RCC 7860 (cell line): Measurements from ENCODE around the gene BNC2.

Experiments used
- DNase-seq: peaks from one replicate; pipeline ENCODE4 v3.0.0-alpha.2; 2015; ENCODE audit warnings: low spot score
- FAIRE-seq: peaks from 2 replicates; lab custom pipeline; 2012; peaks lifted over from hg19 to GRCh38; lab: Jason Lieb, UNC

The BNC2 gene

GRCh38 chr9:16398691-16399090, 471.8 kb downstream of the BNC2 start:
- FAIRE-seq (no peak), DNase-seq (no peak)

GRCh38 chr9:16396389-16396788, 474.1 kb downstream of the BNC2 start:
- no peak for FAIRE-seq
- DNase-seq = no peak

- FAIRE-seq (no peak), DNase-seq (no peak)
Measured at GRCh38 chr9:16391369-16391768, 479.1 kb downstream of the BNC2 start.

- DNase-seq (peak; percentile 7), FAIRE-seq (no peak)
Measured at GRCh38 chr9:16387382-16387781, 483.1 kb downstream of the BNC2 start.

- FAIRE-seq (no peak), DNase-seq (no peak)
Measured at GRCh38 chr9:16386827-16387077, 483.7 kb downstream of the BNC2 start.

GRCh38 chr9:16386007-16386826, 484.3 kb downstream of the BNC2 start:
- no peak for FAIRE-seq
- DNase-seq = no peak

GRCh38 chr9:16385590-16385989, 484.9 kb downstream of the BNC2 start:
- DNase-seq (peak; percentile 39), FAIRE-seq (peak; percentile 89)

- DNase-seq = no peak
- FAIRE-seq = no peak
Measured at GRCh38 chr9:16384993-16385392, 485.5 kb downstream of the BNC2 start.

GRCh38 chr9:16377311-16377710, 493.2 kb downstream of the BNC2 start:
- DNase-seq (no peak), FAIRE-seq (no peak)

- peak; percentile 61 for DNase-seq
Measured at GRCh38 chr9:16371306-16371705, 499.2 kb downstream of the BNC2 start.

GRCh38 chr9:16370647-16371046, 499.8 kb downstream of the BNC2 start:
- DNase-seq (no peak), FAIRE-seq (no peak)

More at GRCh38 chr9:16371306-16371705, 499.2 kb downstream of the BNC2 start:
- peak; percentile 55 for FAIRE-seq

- DNase-seq = no peak
- FAIRE-seq = no peak
Measured at GRCh38 chr9:16369427-16369826, 501.0 kb downstream of the BNC2 start.

- DNase-seq (peak; percentile 71), FAIRE-seq (peak; percentile 43)
Measured at GRCh38 chr9:16368237-16369087, 502.0 kb downstream of the BNC2 start.

- FAIRE-seq (no peak), DNase-seq (peak; percentile 10)
Measured at GRCh38 chr9:16367605-16368231, 502.8 kb downstream of the BNC2 start.

GRCh38 chr9:16364347-16364746, 506.1 kb downstream of the BNC2 start:
- DNase-seq = no peak
- FAIRE-seq = no peak

GRCh38 chr9:16363916-16364315, 506.6 kb downstream of the BNC2 start:
- DNase-seq (no peak), FAIRE-seq (no peak)

GRCh38 chr9:16363073-16363781, 507.2 kb downstream of the BNC2 start:
- DNase-seq (no peak), FAIRE-seq (no peak)

GRCh38 chr9:16361939-16362338, 508.5 kb downstream of the BNC2 start:
- DNase-seq (no peak), FAIRE-seq (no peak)

GRCh38 chr9:16361118-16361517, 509.4 kb downstream of the BNC2 start:
- FAIRE-seq (no peak), DNase-seq (no peak)

GRCh38 chr9:16360247-16360646, 510.2 kb downstream of the BNC2 start:
- DNase-seq (no peak), FAIRE-seq (no peak)
